BJ (cell line): ENCODE results near the gene CLC. TPM values are rescaled to one million over a fixed set of nuclear protein-coding genes. Genes with fewer than 3 reads are reported as not detected.

Source experiments
- CTCF ChIA-PET: fragments of 350-600 bp; formaldehyde crosslinking; extraction: SDS; loops from one replicate; lab custom pipeline; 2021; ENCODE audit warnings: antibody characterized with exemption, inconsistent platforms; lab: Yijun Ruan, JAX
- POLR2A ChIA-PET: fragments of 300-600 bp; sonication (Branson Sonifier 250); formaldehyde crosslinking; extraction: SDS; loops from one replicate; lab custom pipeline; 2021; ENCODE audit warnings: antibody characterized with exemption; lab: Charles Lee
- DNase-seq: peaks from one replicate; pipeline ENCODE4 v3.0.0-alpha.2; 2011; ENCODE audit warnings: low read depth
- H3K27me3 ChIP-seq: 2 replicates; pipeline ENCODE4 v1.6.0; 2011; ENCODE audit warnings: low read length; ENCODE audit not compliant: control insufficient read depth, insufficient read depth
- H3K36me3 ChIP-seq: 2 replicates; pipeline ENCODE4 v1.5.1; 2011; ENCODE audit warnings: low read length; ENCODE audit not compliant: control insufficient read depth, insufficient read depth
- H3K4me3 ChIP-seq: 2 replicates; pipeline ENCODE4 v1.5.1; 2011; ENCODE audit warnings: low read depth, mild to moderate bottlenecking, control low read depth, low read length
- polyA plus RNA-seq: library from polyadenylated mRNA; depleted of rRNA; stranded (reverse); fragments of >200 nt; gene quantifications from 2 replicates; pipeline ENCODE4 v1.2.3, GENCODE V29; 2011
- TF ChIP-seq, protein P1 (sequence below): IDR thresholded peaks from 2 replicates; pipeline ENCODE4 v1.5.1; 2011; ENCODE audit warnings: low read depth, mild to moderate bottlenecking, control low read depth, inconsistent platforms, low read length, moderate library complexity; ENCODE audit not compliant: insufficient read depth

Gene CLC
- polyA plus RNA-seq, 1 experiment, result not detected

DNA sequence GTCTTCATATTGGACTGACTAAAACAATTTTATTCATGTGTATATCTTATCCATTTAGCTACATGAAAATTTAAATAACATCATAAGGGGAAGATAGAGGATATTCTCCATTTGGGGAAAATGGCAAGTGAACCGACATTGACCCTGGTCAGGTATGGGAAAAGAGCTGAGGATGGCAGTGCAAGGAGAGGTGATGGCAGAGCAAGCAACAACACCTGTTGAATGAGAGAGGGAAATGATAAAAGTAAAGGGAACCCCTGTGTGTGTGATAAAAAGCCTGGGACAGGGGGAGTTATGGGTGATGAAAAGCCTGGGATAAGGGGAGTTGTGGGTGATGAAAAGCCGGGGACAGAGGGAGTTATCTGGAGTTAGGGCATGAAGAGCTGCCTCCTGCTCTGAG, 4.0 kb downstream of the CLC start:
- ChIA-PET POLR2A (no interaction called here), CTCF (no interaction called here)
- TF ChIP-seq, protein P1, sequence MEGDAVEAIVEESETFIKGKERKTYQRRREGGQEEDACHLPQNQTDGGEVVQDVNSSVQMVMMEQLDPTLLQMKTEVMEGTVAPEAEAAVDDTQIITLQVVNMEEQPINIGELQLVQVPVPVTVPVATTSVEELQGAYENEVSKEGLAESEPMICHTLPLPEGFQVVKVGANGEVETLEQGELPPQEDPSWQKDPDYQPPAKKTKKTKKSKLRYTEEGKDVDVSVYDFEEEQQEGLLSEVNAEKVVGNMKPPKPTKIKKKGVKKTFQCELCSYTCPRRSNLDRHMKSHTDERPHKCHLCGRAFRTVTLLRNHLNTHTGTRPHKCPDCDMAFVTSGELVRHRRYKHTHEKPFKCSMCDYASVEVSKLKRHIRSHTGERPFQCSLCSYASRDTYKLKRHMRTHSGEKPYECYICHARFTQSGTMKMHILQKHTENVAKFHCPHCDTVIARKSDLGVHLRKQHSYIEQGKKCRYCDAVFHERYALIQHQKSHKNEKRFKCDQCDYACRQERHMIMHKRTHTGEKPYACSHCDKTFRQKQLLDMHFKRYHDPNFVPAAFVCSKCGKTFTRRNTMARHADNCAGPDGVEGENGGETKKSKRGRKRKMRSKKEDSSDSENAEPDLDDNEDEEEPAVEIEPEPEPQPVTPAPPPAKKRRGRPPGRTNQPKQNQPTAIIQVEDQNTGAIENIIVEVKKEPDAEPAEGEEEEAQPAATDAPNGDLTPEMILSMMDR, result no peak
- Histone ChIP-seq H3K4me3 (no peak overlapping the region), H3K36me3 (no peaks in the 10 kb centered on the region), H3K27me3 (no peaks in the 10 kb centered on the region)
- DNase-seq, result no peak

DNA sequence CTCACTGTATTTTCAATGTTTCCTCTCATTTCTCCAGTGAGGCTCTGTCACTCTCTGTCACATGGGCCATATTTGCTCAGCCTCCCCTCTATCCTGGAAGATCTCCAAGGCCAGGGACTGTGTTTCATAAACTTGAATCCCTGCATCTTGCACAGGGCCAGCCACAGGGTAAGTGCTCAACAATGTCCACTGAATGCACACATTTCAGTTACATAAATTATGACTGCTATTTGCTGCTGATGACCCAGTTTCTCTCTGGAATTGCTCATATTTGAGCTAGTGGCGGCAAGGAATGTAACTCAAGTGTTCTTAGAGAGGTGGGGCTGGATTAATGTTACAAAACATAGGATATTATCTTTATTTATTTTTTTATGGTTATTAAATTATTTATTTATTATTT, 6.1 kb downstream of the CLC start:
- H3K4me3 ChIP-seq, result no peak overlapping the region
- POLR2A ChIA-PET, result no interaction called here
- H3K27me3 ChIP-seq, result no peaks in the 10 kb centered on the region
- H3K36me3 ChIP-seq, result no peaks in the 10 kb centered on the region
- TF ChIP-seq, protein P1, result no peak
- CTCF ChIA-PET, result no interaction called here
- DNase-seq, result no peak

DNA sequence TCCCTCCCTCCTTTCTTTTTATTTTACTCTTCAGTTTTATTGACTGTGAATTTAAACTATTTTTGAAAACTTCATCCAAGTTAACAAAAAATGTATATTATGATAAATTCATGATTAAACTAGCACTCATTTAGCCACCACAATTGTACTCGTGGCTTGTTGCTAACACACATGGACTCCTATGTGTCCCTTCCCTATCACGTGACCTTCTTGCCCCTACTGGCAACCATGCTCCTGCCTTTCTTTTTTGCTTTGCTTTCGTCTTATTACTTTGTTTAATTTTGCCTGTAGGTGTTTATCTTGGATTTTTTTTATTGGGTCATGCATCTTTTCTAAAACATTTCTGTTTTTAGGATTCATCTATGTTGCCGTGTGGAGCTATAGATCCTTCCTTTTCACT, 8.2 kb downstream of the CLC start:
- no peak for DNase-seq
- TF ChIP-seq, protein P1, result no peak
- CTCF ChIA-PET, result no interaction called here
- Histone ChIP-seq H3K27me3 (no peaks in the 10 kb centered on the region), H3K4me3 (no peak overlapping the region), H3K36me3 (no peaks in the 10 kb centered on the region)
- POLR2A ChIA-PET, result no interaction called here

DNA sequence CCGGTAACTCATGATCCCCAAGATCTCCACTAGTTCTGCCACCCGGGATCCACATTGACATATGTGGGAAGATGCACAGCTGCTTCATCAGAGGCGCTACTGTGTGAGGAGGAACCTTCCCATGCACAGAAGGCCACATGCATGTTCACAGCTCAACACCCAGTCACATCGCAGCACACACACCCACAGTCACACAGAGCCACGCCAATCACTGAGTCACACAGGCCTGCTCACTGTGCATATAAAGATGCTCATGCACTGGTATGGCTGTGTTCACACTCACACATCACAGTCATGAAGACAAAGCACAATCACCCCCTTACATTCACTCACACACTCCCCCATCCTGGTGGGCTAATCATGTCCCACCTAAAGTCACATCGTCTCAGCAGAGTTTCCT, 9.8 kb downstream of the CLC start:
- no peak for DNase-seq
- no peaks in the 10 kb centered on the region for H3K27me3 ChIP-seq
- H3K36me3 ChIP-seq, result no peaks in the 10 kb centered on the region
- CTCF ChIA-PET, result no interaction called here
- TF ChIP-seq, protein P1, result no peak
- POLR2A ChIA-PET, result no interaction called here
- H3K4me3 ChIP-seq, result no peak overlapping the region

DNA sequence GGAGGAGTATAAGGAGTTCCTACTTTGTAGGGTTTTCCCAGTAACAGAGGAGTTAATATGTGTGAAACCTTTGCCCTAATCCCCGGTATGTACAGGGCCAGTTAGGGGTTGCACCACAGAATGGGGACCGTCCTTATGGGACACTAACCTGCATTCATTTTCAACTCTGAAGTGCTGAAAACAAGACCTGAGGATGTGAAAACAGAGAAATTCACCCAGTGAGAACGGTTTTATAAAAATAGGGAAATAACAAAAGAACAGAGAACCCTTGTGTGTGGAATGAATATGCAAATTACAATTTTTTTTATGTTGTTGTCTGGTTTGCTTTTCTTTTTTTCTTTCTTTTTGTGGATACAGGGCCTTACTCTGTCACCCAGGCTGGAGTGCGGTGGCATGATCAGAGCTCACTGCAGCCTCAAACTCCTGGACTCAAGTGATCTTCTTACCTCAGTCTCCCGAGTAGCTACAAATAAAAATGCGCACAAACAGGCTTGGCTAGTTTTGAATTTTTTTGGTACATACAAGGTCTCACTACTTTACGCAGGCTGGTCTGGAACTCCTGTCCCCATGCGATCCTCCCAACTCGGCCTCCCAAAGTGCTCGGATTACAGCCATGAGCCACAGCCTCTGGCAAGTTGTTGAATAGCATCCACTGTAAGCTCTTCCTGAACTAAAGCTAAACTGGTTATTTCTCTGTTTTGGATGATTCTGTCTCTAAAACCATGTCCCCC, 10.6 kb downstream of the CLC start:
- no peak for DNase-seq

More for the DNA sequence above, 10.6 kb downstream of the CLC start:
- TF ChIP-seq, protein P1, result no peak
- Histone ChIP-seq H3K27me3 (no peaks in the 10 kb centered on the region), H3K4me3 (no peak overlapping the region), H3K36me3 (no peaks in the 10 kb centered on the region)
- ChIA-PET CTCF (no interaction called here), POLR2A (no interaction called here)
